GM19351 (cell line): ENCODE data around the gene SLFN12.
"Not testable (repeated sequence)": the region's sequence is repeated elsewhere in the genome, so short reads cannot be mapped to it uniquely, and the experiment has no call there.

Source experiments
- ATAC-seq: cut with Tn5 transposase; IDR thresholded peaks from one replicate; pipeline ENCODE4 v1.9.1; 2021; ENCODE audit warnings: mild to moderate bottlenecking, moderate library complexity; ENCODE audit not compliant: unreplicated experiment

The SLFN12 gene

DNA sequence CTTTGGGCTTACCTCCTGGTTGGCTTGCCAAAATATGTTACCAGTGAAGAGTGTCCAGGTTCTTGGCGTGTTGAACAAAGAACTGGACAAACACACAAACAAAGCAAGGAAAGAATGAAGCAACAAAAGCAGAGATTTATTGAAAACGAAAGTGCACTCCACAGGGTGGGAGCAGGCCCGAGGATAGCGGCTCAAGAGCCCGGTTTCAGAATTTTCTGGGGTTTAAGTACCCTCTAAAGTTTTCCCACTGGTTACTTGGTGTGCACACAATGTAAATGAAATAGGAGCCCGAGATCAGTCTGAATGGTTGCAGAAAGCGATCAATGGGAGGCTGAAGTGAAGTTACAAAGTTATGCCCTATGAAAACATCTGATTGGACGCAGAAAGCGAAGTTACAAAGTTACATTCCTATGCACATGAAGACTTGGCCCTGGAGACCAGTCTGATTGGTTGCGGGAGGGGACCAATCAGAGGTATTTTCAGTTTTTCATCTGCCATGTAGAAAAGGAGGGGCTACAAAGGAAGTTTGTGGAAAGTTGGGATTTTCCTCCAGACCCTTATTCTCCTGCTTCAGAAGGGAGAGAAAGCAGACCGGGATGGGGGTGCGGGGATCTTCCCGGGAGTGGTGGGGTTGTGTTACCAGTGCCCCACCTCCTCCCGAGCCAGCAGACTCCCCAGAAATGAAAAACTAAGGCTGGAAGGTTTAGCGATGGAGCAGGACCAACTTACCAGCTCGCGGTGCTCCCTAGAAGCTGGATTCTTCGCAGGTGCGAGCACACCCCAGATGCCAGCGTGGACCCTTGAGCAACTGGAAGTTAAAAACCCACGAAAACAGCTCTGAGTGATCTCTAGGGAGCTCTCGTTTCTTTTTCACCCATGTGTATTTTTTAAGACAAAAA is at the start of gene SLFN12:
Gene SLFN12, minus strand, starts transcription at position 325 of the 899 bp plus-strand sequence. CDS start 9,472 bp downstream, outside the sequence.
- ATAC-seq = no peak

DNA sequence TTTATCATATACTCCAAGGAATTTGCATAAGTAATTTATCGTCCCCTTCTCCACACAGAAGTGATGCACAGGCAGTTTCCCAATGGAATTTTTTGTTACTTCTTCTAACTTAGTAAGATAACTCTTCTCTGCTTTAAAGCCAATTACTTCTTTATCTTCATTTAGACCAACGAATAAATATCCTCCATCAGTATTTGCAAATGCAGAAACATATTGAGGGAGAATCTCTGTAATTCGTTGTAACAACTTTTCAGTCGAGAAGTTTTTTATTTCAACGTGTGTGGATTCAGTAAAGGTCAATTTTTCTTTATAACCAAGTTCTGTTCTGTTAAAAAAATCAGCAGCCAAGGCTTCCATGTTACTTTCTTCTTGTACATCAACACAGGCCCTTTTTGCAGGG is 47.0 kb upstream of the SLFN12 start:
- no peak for ATAC-seq

DNA sequence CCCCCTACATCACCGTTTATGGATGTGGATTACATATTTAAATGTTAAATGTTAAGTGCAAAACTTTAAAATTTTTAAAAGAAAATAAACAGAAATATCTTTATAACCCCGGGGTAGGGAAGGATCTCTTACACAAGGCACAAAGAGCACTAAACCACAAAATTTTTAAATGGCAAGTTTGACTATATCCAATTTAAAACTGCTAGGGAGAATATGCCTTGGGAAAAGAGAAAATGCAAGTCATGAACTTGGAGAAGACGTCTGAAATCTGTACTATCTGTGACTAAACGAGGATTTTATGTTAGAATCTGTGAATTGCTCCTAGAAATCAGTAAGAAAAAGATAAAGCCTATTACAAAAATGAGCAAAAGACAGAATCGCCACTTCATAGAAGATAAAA is 44.9 kb upstream of the SLFN12 start:
- no peak for ATAC-seq

DNA sequence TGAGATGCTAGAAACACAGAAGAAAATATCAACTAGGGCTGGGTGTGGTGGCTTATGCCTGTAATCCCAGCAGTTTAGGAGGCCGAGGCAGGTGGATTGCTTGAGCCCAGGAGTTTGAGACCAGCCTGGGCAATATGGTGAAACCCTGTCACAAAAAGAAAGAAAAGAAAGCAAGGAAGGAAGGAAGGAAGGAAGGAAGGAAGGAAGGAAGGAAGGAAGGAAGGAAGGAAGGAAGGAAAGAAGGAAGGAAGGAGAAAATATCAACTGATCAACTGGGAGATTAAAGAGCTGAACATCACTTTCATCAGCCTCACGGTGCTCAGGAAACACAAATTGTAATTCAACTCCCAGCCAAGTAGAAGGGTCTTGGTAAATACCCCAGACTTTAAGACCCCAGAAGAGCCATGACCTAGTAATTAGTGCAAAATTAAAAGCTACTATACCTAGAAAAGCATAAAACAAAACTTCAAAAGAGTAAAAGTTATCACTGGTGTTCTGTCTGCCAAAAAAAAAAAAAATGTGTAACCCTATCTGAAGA is 44.1 kb upstream of the SLFN12 start:
- ATAC-seq = no peak

DNA sequence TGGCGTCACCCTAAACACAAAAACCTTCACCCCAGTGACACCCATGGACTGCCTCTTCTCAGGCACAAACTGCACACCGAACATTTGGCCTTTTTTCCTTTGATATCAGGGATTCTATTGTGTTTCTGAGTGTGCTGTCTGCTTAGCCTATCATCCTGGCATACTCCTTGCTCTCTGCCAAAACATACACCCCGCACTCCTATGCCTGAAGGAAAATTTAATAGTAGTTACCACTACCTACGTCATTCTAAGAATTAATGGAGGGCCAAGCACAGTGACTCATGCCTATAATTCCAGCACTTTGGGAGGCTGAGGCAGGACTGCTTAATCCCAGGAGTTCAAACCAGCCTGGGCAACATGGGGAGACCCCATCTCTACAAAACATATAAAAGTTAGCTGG is 36.2 kb upstream of the SLFN12 start:
- ATAC-seq = no peak

DNA sequence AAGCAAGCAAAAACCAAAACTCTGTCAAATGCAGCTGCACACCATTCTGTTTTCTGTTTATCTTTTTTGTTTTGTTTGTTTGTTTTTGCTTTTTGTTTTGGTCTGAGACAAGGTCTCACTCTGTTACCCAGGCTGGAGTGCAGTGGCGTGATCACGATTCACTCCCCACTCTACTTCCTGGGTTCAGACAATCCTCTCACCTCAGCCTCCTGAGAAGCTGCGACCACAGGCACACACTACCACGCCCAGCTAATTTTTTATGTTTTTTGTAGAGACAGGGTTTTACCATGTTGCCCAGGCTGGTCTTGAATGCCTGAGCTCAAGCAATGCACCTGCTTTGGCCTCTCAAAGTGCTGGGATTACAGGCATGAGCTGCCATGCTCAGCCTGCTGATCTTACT is 35.5 kb upstream of the SLFN12 start:
- ATAC-seq = no peak

DNA sequence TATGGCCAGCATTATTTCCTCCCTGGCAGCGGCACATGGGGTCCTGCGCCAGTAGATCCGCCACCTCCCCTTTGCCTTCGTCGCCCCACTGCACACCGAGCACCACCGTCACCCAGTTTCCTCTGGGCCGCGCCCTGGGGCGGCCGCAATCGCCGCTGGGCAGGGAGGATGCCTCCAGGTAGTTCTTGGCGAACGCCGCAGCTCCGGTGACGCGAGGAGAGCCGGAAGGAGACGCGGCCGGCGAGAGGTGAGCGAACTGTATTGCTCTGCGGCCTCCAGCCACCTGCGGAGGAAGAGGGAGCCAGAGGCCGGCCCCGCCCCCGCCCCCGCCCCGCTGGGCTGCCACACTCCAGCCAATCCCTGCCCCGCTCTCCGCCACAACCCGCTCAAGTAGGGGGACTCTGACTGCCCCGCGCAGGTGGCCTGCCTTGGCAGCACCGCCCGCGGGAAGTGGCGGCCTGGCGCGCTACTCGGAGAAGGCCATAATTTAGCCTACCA is 28.1 kb upstream of the SLFN12 start:
- peak; percentile 79 for ATAC-seq

DNA sequence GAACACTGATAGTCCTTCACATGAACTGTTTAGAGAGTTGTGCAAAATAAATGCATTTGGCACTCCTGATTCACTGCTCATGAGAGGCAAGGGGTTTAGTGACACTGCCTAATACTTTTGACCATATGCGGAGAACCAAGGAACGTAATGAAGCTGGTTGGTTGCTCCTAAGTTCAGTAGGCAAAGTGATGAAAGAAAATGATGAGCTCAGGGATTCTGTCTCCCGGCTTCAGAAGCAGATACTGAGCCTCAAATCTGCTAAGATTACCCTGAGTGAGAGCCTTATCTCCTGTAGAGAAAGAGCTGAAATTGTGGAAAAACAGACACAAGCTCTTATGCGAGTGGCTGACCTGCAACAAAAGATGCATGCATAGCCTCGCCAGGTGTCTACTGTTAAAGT is 21.7 kb upstream of the SLFN12 start:
- not testable (repeated sequence) for ATAC-seq

DNA sequence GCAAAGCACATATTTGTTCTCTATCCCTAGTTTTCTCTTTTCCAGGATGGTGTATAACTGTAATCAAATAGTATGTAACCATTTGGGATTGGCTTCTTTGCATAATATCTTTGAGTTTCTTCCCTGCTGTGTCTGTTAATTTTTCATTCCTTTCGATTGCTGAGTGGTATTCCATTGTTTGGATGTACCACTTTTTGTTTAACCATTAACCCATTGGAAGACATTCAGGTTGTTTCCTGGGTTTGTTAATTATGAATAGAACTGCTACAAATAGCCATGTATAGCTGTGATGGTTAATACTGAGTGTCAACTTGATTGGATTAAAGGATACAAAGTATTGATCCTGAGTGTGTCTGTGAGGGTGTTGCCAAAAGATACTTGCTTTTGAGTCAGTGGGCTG is 20.9 kb upstream of the SLFN12 start:
- ATAC-seq = no peak

DNA sequence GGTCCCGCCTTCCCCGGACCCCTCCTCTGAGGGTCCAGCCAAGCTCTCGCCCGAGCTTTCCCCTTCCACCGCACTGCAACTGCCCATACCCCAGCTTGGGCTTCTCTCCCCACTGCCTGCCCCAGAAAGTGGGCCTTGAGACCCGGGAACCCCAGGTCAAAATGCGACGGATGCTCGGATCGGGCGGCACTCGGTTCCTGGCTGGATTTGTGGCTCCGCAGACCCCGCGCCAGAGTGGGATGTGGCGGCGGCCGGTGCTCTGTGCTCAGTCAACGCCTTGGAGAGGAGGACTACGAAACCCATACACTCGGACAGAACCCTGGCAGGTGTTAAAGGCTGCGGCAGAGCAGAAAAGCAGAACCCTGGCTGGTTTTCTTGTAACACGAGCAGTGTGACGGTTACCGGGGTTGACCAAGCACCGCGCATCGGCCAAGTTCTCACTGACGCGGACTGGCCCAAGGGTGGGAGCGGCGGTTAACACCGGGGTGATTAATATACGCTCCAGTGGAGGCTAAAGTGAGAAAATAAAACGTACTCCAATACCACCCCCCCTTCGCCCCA is 17.2 kb upstream of the SLFN12 start:
- ATAC-seq = peak; percentile 50

DNA sequence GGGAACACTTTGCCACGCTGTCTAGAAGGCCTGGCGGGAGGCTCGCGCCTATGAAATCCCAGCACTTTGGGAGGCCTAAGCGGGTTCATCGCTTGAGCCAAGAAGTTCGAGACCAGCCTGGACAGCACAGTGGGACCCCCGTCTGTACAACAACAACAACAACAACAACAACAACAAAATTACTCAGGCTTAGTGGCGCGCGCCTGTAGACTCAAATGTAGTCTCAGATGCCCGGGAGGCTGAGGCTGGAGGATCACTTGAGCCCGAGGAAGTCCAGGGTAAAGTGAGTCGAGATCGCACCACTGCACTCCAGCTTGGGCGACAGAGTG is 16.6 kb upstream of the SLFN12 start:
- ATAC-seq = no peak

DNA sequence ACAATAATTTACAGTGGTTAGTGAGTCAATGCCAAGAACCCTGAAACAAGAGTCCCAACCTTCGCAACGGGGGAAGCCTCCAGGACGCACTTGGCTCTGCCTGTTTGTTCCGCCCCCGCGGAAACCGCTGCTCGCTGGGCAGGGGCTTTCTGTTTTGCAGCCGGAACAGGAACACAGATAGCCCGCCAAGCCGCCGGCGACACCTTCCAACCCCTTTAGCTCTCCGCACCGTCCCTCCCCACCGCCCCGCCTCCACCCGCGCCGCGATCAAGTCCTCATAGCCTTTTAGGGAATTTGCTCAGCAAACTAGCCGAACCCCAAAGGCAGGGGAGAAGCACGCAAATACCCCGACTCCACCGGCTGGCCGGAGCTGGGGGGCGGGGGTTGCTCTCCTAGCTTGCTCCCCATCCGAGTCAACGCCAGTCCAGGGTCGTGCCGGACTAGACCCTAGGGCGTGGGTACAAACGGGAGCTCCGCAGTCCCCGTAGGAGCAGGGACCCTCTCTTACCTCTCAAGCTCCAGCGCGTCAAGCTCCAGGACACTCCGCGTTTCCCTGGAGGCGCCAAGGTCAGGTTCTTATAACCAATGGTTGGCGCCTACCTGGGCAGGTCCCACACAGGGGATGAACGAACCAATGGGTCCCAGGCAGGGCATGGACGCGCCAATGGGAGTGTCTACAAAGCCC is 16.1 kb upstream of the SLFN12 start, which contains the start of gene SLFN13:
Gene SLFN13, minus strand, starts transcription at position 553 of the 685 bp plus-strand sequence. CDS start 3,086 bp downstream, outside the sequence.
- peak; percentile 72 for ATAC-seq

DNA sequence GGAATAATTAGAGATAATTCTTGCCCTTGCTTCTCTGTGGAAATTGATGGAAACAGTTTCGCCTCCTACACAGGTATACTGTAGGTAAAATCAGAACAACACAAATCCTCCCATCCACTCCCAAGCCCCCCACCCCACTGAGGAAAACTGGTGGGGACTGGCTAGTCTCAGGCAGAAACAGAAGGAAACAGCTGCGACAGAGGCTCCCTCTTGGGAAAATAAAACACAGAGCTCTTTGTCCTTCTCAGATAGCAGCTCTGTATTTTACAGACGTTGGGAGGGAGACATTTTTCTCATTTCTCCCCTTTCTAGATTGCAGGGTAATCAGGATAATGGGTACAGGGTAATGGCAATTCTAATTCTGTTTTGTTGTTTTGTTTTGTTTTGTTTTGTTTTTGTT is 15.2 kb upstream of the SLFN12 start:
- ATAC-seq = no peak

DNA sequence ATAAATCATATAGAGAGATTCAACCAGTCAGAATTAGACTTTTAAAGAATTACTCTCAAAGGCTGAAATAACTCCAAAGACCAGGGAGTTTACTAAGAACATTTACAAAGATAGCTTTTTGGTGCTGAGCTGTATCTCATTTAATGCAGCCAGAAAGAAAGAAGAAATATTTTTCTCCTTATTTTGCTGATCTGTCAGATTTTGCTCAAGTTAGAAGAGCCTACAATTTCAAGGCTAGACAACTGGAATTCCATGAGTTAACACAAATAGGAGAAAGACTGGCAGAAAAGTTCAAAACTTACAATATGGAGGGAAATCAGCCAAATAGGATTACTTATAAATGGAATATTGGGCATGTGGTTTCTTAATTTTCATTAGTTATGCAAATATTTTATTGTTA is 6.1 kb upstream of the SLFN12 start:
- no peak for ATAC-seq

DNA sequence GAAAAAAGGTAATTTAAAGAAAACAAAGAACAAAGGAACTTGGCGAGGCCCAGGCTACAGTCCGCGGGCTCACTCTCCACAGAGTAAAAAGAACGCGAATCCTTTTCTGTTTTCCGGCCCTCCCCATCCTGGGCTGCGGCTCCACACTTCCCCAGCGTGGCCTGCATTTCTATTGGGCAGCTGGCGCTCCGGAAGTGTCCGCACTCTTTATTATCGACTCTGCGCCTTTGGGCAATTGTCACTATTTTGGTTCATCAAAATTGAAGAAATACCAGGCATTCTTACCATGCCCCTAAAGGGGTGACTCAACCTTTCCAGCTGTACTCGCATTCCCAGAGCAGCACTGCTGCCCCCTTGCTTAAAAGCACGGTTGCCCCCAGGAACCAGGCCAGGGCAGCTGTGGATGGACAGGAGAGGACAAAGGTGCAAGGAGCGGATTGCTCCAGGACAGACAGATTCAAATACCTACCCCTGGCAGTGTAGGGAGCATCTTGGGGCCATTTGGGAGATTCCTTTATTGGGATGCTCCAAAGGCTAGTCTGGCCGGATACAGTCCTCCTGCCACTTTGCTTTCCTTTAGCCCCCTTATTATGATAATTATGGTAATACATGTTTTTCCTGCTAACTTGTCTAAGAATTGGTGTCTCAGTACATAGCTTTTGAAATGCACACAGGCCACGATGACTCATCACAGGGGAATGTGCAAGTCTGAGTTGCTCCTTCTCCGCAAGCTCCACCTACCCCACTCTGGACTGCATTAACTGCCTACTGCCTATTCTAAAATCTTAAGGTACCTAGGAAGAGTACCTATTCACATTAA is 985 bp upstream of the SLFN12 start:
- ATAC-seq = no peak

DNA sequence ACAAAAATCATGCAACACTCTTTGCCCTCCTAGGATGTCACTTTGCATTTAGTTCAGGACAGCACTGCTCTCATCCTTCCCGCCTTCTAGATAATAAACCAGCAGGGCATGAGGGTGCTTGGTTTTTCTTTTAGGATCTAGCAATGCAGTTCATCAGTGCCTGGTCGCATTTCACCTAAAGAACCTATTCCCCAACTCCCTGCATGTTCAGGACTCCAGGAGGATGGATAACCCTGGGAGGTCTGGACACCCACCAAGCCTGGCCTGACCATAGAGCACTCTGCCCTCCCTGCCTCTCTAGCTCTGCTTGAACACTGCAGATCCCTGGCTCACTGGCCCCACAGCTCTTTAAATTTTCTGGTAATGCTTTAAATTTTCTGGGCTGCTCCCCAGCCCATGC is 2.6 kb downstream of the SLFN12 start:
- ATAC-seq = no peak

DNA sequence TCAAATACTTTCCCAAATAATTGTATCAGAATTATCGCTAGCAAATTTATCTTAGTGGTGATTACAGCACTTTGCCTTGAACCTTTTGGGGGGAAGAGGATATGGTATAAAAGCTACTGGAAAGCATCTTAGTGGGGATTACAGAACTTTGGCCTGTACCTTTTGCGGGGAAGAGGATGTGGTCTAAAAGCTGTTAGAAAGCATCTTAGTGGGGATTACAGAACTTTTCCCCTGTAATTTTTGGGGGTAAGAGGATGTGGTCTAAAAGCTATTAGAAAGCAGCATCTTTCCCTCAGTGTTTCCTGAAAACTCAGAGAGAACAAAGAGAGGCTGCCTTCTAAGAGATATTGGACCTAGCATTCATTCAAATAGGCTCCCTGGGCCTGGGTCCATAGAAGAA is 4.1 kb downstream of the SLFN12 start:
- no peak for ATAC-seq

DNA sequence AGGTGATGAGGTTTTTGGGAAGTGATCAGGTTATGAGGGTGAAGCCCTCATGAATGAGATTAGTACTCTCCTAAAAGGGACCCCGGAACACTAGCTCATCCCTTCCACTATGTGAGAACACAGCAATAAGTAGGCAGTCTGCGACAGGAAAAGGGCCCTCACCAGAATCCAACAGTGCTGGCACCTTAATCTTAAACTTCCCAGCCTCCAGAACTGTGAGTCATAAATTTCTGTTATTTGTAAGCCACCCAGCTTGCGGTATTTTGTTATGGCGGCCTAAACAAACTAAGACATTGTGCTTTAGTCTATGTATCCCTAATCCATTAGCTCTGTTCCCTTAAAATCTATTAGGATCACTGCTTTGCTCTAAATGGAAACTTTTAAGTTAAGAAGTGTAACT is 8.5 kb downstream of the SLFN12 start:
- no peak for ATAC-seq

DNA sequence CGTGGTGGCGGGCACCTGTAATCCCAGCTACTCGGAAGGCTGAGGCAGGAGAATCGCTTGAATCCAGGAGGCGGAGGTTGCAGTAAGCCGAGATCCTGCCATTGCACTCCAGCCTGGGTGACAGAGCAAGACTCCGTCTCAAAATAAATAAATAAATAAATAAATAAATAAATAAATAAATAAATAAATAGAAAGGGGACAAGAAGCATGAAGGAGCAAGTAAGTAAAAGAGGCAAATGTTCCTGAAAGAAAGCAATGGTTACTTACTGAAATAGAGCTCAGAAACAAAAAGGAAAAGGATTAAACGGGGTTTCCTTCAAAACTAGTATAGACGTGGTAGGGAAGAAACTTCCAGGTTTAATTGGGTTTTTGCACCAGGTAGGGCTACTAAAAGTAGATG is 11.2 kb downstream of the SLFN12 start:
- ATAC-seq = not testable (repeated sequence)

DNA sequence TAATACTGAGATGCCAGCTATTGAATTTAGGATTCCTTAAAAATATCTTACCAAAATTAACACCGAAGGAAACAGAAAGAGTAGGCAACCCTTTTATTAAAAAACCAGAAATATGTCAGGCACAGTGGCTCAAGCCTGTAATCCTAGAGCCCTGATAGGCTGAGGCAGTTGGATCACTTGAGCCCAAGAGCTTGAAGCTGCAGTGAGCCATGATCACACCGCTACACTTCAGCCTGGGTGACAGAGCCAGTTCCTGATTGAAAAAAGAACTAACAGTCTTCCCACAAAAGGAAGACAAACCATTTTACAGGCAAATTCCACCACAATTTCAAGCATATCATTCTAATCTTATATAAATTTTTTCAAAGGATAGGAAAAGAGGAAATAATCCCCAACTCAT is 15.6 kb downstream of the SLFN12 start:
- no peak for ATAC-seq

DNA sequence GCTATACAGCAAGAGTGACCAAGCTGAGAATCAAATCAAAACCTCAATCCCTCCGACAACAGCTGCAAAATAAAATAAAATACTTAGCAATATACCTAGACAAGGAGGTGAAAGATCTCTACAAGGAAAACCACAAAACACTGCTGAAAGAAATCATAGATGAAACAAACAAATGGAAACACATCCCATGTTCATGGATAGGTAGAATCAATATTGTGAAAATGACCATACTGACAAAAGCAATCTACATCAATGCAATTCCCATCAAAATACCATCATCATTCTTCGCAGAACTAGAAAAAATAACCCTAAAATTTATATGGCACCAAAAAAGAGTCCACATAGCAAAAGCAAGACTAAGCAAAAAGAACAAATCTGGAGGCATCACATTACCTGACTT is 17.6 kb downstream of the SLFN12 start:
- not testable (repeated sequence) for ATAC-seq
